D341Med (cell line): ENCODE data around the gene ERG.

ENCODE experiments used
- DNase-seq: peaks from one replicate; pipeline ENCODE4 v3.0.0; 2012; ENCODE audit warnings: low spot score

Gene ERG

GRCh38 chr21:38496224-38496623, 2.1 kb downstream of the ERG start:
- DNase-seq, result no peak

GRCh38 chr21:38495696-38496095, 2.6 kb downstream of the ERG start:
- DNase-seq, result no peak

GRCh38 chr21:38495242-38495641, 3.0 kb downstream of the ERG start:
- no peak for DNase-seq

DNA sequence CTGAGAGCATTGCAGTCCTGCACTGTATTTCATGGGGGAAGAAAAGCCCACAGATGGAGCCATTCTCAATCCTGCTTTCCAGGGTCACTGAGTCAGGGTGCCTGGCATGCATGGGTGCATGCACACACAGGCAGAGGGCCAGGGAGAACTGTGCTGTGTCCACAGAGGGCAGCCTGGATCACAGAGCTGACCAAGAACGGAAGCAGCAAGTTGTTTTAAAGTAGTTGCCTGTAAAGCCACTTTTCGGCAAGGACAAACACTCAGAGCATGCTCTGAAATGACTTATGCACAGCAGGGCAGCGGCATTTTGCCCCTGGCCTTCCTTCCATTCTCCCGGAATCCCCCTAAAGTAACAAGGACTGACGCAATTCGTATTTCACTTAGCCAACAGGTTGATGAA, 3.6 kb downstream of the ERG start:
- DNase-seq, result no peak

GRCh38 chr21:38494251-38494642, 4.0 kb downstream of the ERG start:
- no peak for DNase-seq

GRCh38 chr21:38493549-38494250, 4.6 kb downstream of the ERG start:
- DNase-seq, result no peak

- no peak for DNase-seq
Measured at GRCh38 chr21:38492007-38492406, 6.3 kb downstream of the ERG start.

GRCh38 chr21:38491536-38491935, 6.7 kb downstream of the ERG start:
- DNase-seq, result no peak

- DNase-seq, result no peak
Measured at GRCh38 chr21:38490411-38491020, 7.8 kb downstream of the ERG start.

- no peak for DNase-seq
Measured at GRCh38 chr21:38489729-38490128, 8.5 kb downstream of the ERG start.

DNA sequence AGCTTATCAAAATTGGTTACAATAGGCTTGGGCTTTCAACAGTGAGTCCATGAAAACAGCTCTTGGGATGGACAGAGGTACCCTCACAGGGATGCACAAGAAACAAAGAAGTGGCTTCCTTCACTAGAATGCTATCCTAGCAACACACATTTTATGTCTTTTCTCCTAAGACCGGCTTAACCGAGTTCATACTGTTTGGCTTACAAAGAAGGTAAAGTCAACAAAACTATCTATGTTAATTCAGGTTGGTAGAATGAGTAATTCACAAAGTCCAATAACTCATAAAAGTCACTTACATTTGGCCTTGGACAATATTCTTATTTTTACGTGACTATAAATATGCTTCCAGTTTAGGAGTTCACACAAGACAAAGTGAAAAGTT, 9.0 kb downstream of the ERG start:
- DNase-seq, result no peak

DNA sequence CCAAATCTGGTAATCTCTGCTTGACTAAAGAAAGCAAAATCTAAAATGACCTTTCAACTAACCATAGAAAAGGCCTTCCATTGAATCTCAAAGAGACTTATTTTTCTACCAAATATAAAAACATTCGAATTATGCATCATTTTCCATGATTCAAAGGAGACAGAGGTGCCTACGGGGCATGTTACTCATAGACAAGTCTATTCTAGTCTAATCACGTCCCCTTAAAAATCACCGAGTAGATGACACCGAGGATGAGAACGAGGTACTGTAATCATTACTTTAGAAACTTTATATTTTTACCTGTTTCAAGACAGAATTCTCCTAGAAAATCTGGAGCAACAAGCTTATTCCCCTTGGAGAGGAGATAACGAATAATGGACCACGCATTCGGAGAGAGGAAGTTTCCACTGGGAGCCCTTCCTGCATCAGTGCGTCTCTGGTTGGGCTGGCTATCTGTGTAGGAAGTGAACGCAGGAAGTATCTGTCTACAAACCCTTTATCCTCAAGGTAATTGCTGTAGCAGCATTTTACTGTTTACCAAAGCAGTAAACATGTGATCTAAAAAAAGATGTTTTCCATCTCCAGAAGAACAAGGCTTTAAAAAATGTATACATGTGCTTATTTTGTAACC, 9.5 kb downstream of the ERG start:
- no peak for DNase-seq

DNA sequence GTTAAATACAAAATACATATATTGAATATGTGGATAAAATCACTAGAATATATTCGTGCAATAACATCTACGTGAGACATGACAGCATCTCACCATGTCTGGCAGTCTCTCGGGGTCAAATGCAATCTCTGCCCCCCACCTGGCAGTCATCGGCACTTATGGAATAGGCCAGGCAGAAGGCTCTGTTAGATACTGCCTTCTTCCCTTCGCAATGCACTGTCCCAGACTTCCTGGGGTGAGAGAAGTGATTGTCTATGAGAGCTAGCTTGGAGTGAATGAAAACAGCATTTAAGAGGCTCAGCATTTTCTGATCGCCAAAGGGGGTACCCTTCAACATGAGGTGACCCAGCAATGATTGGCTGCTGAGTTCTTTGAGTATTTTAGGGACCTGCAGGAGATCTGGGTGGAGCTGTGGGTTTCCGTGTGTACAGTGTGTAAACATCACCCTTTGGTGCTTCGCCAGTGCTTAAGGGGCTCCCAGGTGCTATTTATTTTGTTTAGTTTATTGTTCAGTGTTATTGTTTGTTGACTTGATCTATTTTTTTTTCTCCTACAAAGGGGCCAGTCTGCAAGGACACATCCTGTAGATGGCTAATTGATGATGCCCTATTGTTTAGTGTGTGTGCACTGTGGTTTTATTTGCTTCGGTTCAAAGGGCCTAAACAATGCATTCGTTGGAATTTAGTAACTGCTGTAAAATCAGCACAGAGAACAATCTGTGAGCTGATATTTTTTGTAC, 10.2 kb downstream of the ERG start:
- no peak for DNase-seq

DNA sequence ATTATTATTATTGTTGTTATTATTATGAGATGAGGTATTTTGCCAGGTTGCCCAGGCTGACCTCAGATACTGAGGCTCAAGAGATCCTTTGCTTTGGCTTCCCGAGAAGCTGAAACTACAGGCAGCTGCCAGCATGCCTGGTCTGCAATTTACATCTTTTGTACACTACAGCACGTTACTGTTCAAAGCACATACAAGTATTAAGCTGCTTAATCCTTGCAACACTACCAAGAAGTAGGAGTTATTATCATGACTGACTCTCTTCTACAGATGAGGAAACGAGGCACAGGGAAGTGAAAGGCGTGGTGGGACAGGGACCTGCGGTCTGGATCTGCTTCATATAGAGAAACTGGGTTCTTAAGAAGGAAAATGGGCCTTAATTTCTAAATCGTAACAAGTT, 11.6 kb downstream of the ERG start:
- DNase-seq, result no peak

GRCh38 chr21:38486221-38486620, 12.1 kb downstream of the ERG start:
- no peak for DNase-seq

DNA sequence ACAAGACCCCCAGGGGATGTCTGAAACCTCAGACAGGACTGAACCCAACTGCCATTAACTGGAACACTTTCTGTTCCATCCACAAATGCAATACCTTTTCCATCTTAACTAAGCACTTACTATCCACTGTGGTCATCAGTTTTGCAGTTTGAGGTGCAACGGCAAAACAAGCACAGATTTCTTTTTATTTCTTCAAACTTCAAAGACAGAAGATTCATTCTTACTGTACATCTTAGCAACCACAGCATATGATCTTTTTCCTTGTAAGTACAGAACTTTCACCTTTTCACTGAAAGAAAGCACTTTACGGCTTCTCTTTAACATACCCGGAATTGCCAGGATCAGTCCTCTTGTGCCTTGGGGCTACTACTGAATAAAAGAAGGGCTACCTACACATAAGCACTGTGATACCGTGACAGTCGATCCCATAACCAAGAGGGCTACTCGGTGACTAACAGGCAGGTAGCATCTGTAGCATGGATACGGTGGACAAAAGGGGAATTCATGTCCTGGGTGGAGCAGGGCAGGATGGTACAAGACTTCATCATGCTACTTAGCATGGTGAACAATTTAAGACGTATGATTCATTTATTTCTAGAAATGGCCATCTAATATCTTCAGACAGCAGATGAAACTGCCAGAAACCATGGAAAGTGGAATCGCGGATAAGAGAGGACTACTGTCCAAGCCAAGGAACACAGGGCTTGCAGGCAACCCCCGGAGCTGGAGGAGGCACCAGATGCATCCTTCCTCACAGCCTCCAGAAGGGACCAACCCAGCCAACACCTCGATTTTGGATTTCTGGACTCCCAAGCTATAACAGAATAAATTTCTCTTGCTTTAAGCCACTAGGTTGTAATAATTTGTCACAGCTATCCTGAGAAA, 18.4 kb downstream of the ERG start:
- DNase-seq, result no peak

- DNase-seq, result no peak
Measured at GRCh38 chr21:38478782-38479181, 19.5 kb downstream of the ERG start.

DNA sequence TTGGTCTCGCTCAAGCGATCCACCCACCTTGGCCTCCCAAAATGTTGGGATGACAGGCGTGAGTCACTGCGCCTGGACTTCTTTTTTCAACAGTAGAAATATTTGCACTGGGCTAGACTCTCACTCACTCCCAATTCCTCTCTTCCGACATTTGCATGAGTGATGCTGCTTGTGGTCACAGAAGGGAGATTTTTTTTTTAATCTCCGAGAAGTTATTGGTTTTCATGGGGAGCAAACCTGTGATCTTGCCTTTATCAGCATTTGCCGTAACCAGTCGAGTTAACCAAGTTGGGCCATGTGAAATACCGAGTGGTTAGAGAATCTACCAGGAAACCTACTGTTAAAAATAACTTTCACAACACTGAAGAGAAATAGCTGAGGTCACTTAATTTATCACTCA, 21.1 kb downstream of the ERG start:
- no peak for DNase-seq

- no peak for DNase-seq
Measured at GRCh38 chr21:38476385-38476784, 21.9 kb downstream of the ERG start.

DNA sequence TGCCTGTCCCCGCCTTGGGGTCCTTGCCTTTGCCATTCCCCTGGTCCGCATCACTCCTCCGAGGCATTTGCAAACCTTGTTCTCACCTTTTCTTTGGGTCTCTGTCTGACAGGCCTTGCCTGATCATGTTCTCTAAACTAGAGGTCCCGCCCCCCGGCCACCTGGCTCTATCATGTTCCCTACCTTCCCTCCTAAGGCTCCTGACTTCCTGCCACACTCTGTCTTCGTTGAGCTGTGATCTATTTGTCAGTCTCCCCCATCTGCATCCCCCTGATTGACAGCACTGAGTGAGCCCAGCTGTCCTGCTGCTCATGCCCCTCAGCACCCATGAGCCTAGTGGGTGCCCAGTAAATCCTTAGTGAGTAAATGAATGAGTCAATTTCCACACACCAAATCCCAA, 22.8 kb downstream of the ERG start:
- no peak for DNase-seq

DNA sequence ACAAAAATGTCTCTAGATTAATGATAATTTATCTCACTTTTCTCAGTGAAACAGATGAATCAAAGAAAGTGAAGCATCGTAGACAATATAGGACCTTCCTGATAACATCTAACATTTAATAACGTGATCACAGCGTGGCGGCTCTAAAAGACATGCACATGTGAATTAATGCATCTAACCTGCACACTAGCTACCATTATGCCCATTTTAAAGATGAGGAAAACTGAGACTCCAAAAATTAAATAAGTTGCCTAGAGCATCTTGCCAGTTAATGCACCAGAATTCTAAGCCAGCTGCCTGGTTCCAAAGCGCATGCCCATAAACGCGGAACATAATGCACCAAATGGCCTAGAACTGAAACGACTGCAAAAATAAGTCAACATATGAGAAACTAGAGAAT, 23.5 kb downstream of the ERG start:
- no peak for DNase-seq

DNA sequence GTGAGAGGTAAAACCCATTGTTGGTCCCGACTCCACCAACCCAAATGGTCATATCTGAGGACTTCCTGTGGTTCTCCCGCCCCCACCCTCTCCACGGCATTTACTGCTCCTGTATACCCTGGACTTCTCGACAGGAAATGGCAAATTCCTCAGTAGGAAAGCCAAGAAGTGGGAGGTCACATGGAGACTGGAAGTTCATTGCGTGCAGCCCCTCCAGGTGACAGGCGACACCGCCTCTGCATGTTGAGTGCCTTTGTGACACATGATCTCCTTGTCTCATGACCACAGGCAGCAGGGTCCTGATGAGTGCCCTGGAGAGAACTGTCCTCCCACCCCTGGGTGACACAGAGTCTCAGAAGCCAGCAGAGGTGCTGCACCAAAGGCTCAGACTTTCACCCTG, 24.2 kb downstream of the ERG start:
- DNase-seq, result no peak
